ENCODE measurements around the gene SLC25A5. TPM values are rescaled to one million over a fixed set of nuclear protein-coding genes. Genes with fewer than 3 reads are reported as not detected.

The SLC25A5 gene
- total and polyA plus RNA-seq, 2 experiments from 2014 or later = 348 to 451 TPM

DNA sequence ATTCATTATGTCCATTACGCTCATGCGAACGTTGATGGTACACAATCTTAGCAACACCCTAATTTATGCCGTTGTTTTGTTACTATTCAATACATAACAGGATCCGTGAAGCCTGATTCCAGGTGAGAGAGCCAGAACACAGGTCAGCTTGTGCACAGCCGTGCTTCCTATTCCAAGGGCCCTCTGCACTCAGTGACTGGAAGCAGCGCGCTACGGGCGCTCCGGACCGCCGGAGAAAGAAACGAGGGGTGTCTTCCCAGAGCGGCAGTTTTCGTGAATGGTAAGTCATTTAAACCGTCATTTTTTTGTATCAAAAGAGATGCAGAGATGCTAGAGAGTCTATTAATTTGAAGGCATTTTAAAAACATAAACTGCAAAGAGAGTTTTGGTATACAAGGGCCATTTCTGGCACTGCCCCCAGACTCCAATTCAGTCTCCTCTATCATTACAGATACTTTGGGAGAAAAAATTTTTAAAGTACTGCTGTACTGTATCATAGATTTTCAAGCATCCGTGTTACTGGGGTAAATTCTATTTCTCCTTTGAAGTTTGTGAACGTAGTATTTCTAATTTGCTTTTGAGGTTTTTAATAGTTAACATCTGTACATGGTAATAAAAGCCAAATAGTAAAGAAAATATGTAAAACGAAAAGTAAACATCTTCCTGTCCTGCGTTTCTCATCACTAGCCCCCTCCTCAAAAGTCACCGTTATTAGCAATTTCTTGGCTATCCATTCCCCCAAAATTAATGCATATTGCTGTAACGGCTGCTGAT, 6.6 kb downstream of the SLC25A5 start (continued):
- TF ChIP-seq, protein P1, sequence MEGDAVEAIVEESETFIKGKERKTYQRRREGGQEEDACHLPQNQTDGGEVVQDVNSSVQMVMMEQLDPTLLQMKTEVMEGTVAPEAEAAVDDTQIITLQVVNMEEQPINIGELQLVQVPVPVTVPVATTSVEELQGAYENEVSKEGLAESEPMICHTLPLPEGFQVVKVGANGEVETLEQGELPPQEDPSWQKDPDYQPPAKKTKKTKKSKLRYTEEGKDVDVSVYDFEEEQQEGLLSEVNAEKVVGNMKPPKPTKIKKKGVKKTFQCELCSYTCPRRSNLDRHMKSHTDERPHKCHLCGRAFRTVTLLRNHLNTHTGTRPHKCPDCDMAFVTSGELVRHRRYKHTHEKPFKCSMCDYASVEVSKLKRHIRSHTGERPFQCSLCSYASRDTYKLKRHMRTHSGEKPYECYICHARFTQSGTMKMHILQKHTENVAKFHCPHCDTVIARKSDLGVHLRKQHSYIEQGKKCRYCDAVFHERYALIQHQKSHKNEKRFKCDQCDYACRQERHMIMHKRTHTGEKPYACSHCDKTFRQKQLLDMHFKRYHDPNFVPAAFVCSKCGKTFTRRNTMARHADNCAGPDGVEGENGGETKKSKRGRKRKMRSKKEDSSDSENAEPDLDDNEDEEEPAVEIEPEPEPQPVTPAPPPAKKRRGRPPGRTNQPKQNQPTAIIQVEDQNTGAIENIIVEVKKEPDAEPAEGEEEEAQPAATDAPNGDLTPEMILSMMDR (conservative IDR thresholded peaks at IDR 0.05; ENCODE audit: low read depth in 2 of 2) = no peak
- TF ChIP-seq ZNF114 (CRISPR knock-in tag; IDR thresholded peaks at IDR 0.05) (no peak), CREB1 (CRISPR knock-in tag; IDR thresholded peaks at IDR 0.05; ENCODE audit: low read depth) (no peak), EZH2phosphoT487 (IDR thresholded peaks at IDR 0.05; ENCODE audit: unreplicated experiment) (no peak), JUNB (IDR thresholded peaks at IDR 0.05; ENCODE audit: unreplicated experiment) (no peak), STAT1 (IDR thresholded peaks at IDR 0.05; ENCODE audit: unreplicated experiment) (no peak), NANOG (IDR thresholded peaks at IDR 0.05; ENCODE audit: borderline replicate concordance) (no peak), EZH2 (IDR thresholded peaks at IDR 0.05; ENCODE audit: low read depth, unreplicated experiment) (no peak)
- TF ChIP-seq, protein P2, sequence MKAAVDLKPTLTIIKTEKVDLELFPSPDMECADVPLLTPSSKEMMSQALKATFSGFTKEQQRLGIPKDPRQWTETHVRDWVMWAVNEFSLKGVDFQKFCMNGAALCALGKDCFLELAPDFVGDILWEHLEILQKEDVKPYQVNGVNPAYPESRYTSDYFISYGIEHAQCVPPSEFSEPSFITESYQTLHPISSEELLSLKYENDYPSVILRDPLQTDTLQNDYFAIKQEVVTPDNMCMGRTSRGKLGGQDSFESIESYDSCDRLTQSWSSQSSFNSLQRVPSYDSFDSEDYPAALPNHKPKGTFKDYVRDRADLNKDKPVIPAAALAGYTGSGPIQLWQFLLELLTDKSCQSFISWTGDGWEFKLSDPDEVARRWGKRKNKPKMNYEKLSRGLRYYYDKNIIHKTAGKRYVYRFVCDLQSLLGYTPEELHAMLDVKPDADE (IDR thresholded peaks at IDR 0.05) = no peak
- TF ChIP-seq, protein P3, sequence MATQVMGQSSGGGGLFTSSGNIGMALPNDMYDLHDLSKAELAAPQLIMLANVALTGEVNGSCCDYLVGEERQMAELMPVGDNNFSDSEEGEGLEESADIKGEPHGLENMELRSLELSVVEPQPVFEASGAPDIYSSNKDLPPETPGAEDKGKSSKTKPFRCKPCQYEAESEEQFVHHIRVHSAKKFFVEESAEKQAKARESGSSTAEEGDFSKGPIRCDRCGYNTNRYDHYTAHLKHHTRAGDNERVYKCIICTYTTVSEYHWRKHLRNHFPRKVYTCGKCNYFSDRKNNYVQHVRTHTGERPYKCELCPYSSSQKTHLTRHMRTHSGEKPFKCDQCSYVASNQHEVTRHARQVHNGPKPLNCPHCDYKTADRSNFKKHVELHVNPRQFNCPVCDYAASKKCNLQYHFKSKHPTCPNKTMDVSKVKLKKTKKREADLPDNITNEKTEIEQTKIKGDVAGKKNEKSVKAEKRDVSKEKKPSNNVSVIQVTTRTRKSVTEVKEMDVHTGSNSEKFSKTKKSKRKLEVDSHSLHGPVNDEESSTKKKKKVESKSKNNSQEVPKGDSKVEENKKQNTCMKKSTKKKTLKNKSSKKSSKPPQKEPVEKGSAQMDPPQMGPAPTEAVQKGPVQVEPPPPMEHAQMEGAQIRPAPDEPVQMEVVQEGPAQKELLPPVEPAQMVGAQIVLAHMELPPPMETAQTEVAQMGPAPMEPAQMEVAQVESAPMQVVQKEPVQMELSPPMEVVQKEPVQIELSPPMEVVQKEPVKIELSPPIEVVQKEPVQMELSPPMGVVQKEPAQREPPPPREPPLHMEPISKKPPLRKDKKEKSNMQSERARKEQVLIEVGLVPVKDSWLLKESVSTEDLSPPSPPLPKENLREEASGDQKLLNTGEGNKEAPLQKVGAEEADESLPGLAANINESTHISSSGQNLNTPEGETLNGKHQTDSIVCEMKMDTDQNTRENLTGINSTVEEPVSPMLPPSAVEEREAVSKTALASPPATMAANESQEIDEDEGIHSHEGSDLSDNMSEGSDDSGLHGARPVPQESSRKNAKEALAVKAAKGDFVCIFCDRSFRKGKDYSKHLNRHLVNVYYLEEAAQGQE (IDR thresholded peaks at IDR 0.05; ENCODE audit: unreplicated experiment) = no peak

DNA sequence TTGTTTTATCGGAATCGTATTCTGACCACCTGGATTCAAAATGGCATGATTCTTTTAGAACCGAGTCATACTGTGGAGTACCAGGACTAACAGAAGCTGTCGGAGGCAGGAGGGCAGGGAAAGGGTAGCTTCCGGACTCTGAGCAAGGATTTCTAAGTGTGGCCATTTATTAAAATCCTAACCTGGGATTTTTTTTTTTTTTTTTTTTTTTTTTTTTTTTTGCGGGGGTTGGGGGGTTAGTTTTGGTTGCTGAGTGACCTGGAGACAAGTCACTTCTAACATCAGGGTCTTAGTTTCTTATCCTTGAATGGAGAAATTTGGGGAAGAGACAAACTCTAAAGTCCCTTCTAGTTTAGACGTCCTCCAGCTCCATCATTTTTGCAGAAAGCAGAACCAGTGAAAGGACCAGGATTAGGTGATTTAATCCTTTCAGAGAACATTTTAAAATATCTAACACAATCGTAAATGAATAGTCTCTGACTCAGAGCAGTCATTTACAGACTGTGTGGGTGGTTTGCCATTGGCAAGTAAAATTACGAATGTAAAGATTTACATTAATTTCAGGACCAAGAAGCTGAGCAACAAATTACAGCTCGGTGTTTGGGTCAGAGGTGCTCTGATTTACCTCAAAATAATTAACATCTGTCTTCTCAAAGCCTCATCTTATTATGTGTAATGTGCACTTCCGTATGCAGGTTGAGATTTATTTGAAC, 7.3 kb downstream of the SLC25A5 start:
- ATAC-seq = no peak
- no peak overlapping the region for H3K4me3 Mint-ChIP-seq
- TF ChIP-seq CREB1 (CRISPR knock-in tag; IDR thresholded peaks at IDR 0.05; ENCODE audit: low read depth) = no peak
- no peak for TF ChIP-seq POLR2AphosphoS5 (IDR thresholded peaks at IDR 0.05; ENCODE audit: low read depth)
- TF ChIP-seq, protein P1 (conservative IDR thresholded peaks at IDR 0.05; ENCODE audit: low read depth in 2 of 2) = no peak
- no peak for TF ChIP-seq JUNB (IDR thresholded peaks at IDR 0.05; ENCODE audit: unreplicated experiment)

More for the DNA sequence above, 7.3 kb downstream of the SLC25A5 start:
- Histone ChIP-seq H3K4me1 (ENCODE audit: insufficient read depth) (no peaks in the 10 kb centered on the region), H3K27me3 (ENCODE audit: insufficient read depth) (no peaks in the 10 kb centered on the region), H3F3A (replicated peaks; ENCODE audit: low read depth) (0 out of 2 replicates have a peak, but pooled peaks cover 2% of the 10 kb centered on the region), H3K36me3 (ENCODE audit: insufficient read depth) (peaks cover 10% of the 10 kb centered on the region), H2AFZ (no peak overlapping the region), H3K9me2 (ENCODE audit: insufficient read depth) (no peaks in the 10 kb centered on the region), H4K20me1 (replicated peaks; ENCODE audit: insufficient read depth) (no peaks in the 10 kb centered on the region), H3K4me2 (no peak overlapping the region), H3K4me3 (no peak overlapping the region), H3K79me2 (replicated peaks; ENCODE audit: insufficient read depth) (no peaks in the 10 kb centered on the region), H3K27ac (ENCODE audit: low read depth) (no peak overlapping the region)
- Mint-ChIP-seq H3K9me3 (no peaks in the 10 kb centered on the region), H3K4me1 (no peaks in the 10 kb centered on the region), H3K27ac (no peak overlapping the region), H3K36me3 (ENCODE audit: low read depth) (peaks cover 17% of the 10 kb centered on the region; the same call in 2 of the 3 replicates), H3K27me3 (ENCODE audit: insufficient read depth, low read depth, poor library complexity) (peaks cover 5% of the 10 kb centered on the region)
- DNase-seq (ENCODE audit: low spot score) = no peak
